B cell (primary cell): ENCODE results near the gene DOK7. TPM values are rescaled to one million over a fixed set of nuclear protein-coding genes. Genes with fewer than 3 reads are reported as not detected.

Experiments used
- ATAC-seq: fragments of 200-7000 bp; cut with Tn5 transposase; one replicate; pipeline ENCODE4 v1.10.0; 2021; ENCODE audit warnings: low read depth, mild to moderate bottlenecking, moderate number of reproducible peaks, moderate library complexity
- CTCF ChIA-PET: fragments of 350-600 bp; sonication (Branson Sonifier 250); formaldehyde crosslinking; loops from one replicate; lab custom pipeline; 2021; ENCODE audit warnings: antibody characterized with exemption, inconsistent platforms; lab: Charles Lee
- POLR2A ChIA-PET: fragments of 350-600 bp; sonication (Branson Sonifier 250); formaldehyde crosslinking; loops from one replicate; lab custom pipeline; 2021; ENCODE audit warnings: antibody characterized with exemption; lab: Charles Lee
- DNase-seq: peaks from one replicate; pipeline ENCODE4 v3.0.0; 2013
- H2AFZ ChIP-seq: 2 replicates; pipeline ENCODE4 v1.6.1; 2012; ENCODE audit warnings: mild to moderate bottlenecking, low read depth, low read length; ENCODE audit not compliant: insufficient read depth, poor library complexity, severe bottlenecking
- H3K27ac ChIP-seq, 2 donors: 1 replicate in 1 of 2; 2 replicates in 1 of 2; pipeline ENCODE4 v1.5.1; 2012 to 2013; ENCODE audit warnings: low read length in 2 of 2, mild to moderate bottlenecking in 2 of 2, moderate library complexity in 1 of 2
- H3K27me3 ChIP-seq, 4 experiments: fragments of 200-600 bp in 1 of 4; sonication (generic) in 1 of 4; replicated peaks in 1 of 4; 1 replicate in 2 of 4; 2 replicates in 2 of 4; pipeline versions ENCODE4 v1.6.1 to v1.7.0; 2013 to 2016; ENCODE audit warnings: low read length in 3 of 4, mild to moderate bottlenecking in 2 of 4, mixed read lengths in 1 of 4, moderate library complexity in 1 of 4; ENCODE audit not compliant: insufficient read depth in 4 of 4, control insufficient read depth in 3 of 4; ENCODE audit errors: control extremely low read depth in 1 of 4
- H3K36me3 ChIP-seq, 2 experiments: replicated peaks in 1 of 2; 1 replicate in 1 of 2; 2 replicates in 1 of 2; pipeline versions ENCODE4 v1.6.1 to v1.7.1; 2013; ENCODE audit warnings: low read length in 1 of 2; ENCODE audit not compliant: insufficient read depth in 2 of 2, control insufficient read depth in 1 of 2; ENCODE audit errors: control extremely low read depth in 1 of 2, extremely low read depth in 1 of 2
- H3K4me1 ChIP-seq, 2 donors: fragments of 200-600 bp in 1 of 2; sonication (generic) in 1 of 2; 1 replicate in 1 of 2; 2 replicates in 1 of 2; pipeline versions ENCODE4 v1.5.1 to v1.6.1; 2013 to 2017; ENCODE audit warnings: low read length in 2 of 2; ENCODE audit not compliant: control insufficient read depth in 2 of 2, insufficient read depth in 2 of 2
- H3K4me2 ChIP-seq: replicated peaks from 2 replicates; pipeline ENCODE3; 2012; ENCODE audit warnings: mild to moderate bottlenecking, low read depth, low read length; ENCODE audit not compliant: poor library complexity, severe bottlenecking
- H3K4me3 ChIP-seq, 5 experiments: fragments of 200-600 bp in 1 of 5; sonication (generic) in 1 of 5; 1 replicate in 3 of 5; 2 replicates in 2 of 5; pipeline versions ENCODE4 v1.5.1 to v1.7.0; 2011 to 2016; ENCODE audit warnings: low read length in 4 of 5, mild to moderate bottlenecking in 4 of 5, low read depth in 2 of 5, control low read depth in 1 of 5, moderate library complexity in 1 of 5; ENCODE audit not compliant: insufficient read depth in 1 of 5; ENCODE audit errors: control extremely low read depth in 1 of 5, extremely low read depth in 1 of 5
- H3K79me2 ChIP-seq: fragments of 200-600 bp; sonication (generic); one replicate; pipeline ENCODE4 v1.6.0; 2016; ENCODE audit warnings: low read length; ENCODE audit not compliant: control insufficient read depth, insufficient read depth
- H3K9ac ChIP-seq: fragments of 200-600 bp; sonication (generic); 2 replicates; pipeline ENCODE4 v1.6.1; 2017; ENCODE audit warnings: mild to moderate bottlenecking, low read length, moderate library complexity
- H3K9me3 ChIP-seq, 3 donors: one replicate each; pipeline versions ENCODE4 v1.6.1 to v1.7.1; 2013; ENCODE audit warnings: low read length in 2 of 3; ENCODE audit not compliant: control insufficient read depth in 2 of 3, insufficient read depth in 1 of 3; ENCODE audit errors: control extremely low read depth in 1 of 3
- H4K20me1 ChIP-seq: 2 replicates; pipeline ENCODE4 v1.6.0; 2012; ENCODE audit warnings: mild to moderate bottlenecking, low read length; ENCODE audit not compliant: insufficient read depth, control insufficient read depth, poor library complexity, severe bottlenecking
- H3K27ac Mint-ChIP-seq: one replicate; pipeline ENCODE4 v1.8.0; 2021; ENCODE audit warnings: mixed read lengths
- H3K27me3 Mint-ChIP-seq: one replicate; pipeline ENCODE4 v1.8.0; 2021; ENCODE audit warnings: mixed read lengths
- H3K4me1 Mint-ChIP-seq: one replicate; pipeline ENCODE4 v1.8.0; 2021; ENCODE audit warnings: mixed read lengths
- H3K4me3 Mint-ChIP-seq: one replicate; pipeline ENCODE4 v1.8.0; 2021; ENCODE audit warnings: mixed read lengths
- H3K9me3 Mint-ChIP-seq: one replicate; pipeline ENCODE4 v1.8.0; 2022; ENCODE audit warnings: mixed read lengths; ENCODE audit not compliant: insufficient read depth
- EZH2 ChIP-seq: IDR thresholded peaks from 2 replicates; pipeline ENCODE4 v1.6.1; 2012; ENCODE audit warnings: borderline replicate concordance, low read depth, mild to moderate bottlenecking, moderate library complexity, low read length; ENCODE audit not compliant: insufficient read depth, poor library complexity, severe bottlenecking
- WGBS: methylation state at CpG from one replicate; pipeline ENCODE4 v1.1.5; 2013; ENCODE audit warnings: missing lambda C conversion rate; ENCODE audit not compliant: insufficient coverage; 5-methylcytosine and 5-hydroxymethylcytosine counted together
- intact Hi-C: fragments of 100-400 bp; cut with micrococcal nuclease; formaldehyde crosslinking; loops from one replicate; pipeline ENCODE4 v1.10.0; 2022
- polyA plus RNA-seq: library from polyadenylated mRNA; depleted of rRNA; stranded (reverse); fragments of >200 nt; gene quantifications from 2 replicates; pipeline ENCODE4 v1.2.3, GENCODE V29; 2012
- total RNA-seq, 2 donors: library from RNA; stranded (reverse); fragments of 120-200 nt in 1 of 2; gene quantifications; 1 replicate in 1 of 2; 2 replicates in 1 of 2; pipeline versions ENCODE4 v1.2.3 to v1.2.4, GENCODE V29; 2013 to 2022
- TF ChIP-seq, protein P1 (sequence below): fragments of 200-600 bp; IDR thresholded peaks from one replicate; pipeline ENCODE4 v1.8.0; 2022; ENCODE audit warnings: antibody characterized with exemption, mild to moderate bottlenecking

DOK7 gene
- total and polyA plus RNA-seq, 2 donors (not counting 1 experiment from before 2014, with no cell fraction given), result 24.1 to 24.8 TPM

DNA sequence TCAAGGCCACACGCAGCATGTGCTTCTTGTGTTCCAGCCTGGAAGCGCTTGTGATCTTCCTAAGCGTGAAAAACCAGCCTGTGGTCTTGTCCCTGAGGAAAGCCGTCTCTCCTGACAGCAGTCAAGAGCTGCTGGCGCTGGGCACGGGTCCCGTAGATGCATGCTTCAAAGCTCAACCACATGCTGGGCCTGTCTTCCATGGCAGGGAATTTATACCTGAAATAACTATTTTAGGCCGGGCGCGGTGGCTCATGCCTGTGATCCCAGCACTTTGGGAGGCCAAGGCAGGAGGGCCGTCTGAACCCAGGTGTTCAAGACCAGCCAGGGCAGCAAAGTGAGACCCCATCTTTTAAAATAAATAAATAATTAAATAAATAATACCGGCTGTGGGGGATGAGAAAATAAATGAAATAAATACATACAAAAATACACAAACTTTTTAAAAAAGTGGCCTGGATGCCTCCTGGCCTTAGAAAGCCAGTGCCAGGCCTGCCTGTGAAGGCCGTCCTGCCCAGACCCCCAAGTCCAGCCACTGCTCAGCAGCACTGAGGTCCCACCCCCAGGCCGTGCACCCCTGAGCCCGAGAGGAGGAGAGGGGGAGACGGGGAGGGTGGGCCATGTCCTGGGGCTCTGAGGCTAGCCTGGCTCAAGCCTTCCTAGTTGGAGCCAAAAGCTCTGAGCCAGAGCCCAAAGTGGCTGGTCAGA lies 58.7 kb downstream of the DOK7 start:
- no peaks in the 10 kb centered on the region for H3K27me3 ChIP-seq
- no peaks in the 10 kb centered on the region for H3K4me1 ChIP-seq
- H3K79me2 ChIP-seq, result peaks cover 48% of the 10 kb centered on the region
- no peak overlapping the region for H3K4me3 ChIP-seq
- no peak overlapping the region for H3K4me2 ChIP-seq
- Mint-ChIP-seq H3K9me3 (no peaks in the 10 kb centered on the region), H3K4me3 (no peak overlapping the region), H3K4me1 (peaks cover 4% of the 10 kb centered on the region), H3K27me3 (no peaks in the 10 kb centered on the region), H3K27ac (no peak overlapping the region)
- ATAC-seq, result no peak
- H3K36me3 ChIP-seq, result peaks cover 0 to 79% of the 10 kb centered on the region in 2 experiments
- H4K20me1 ChIP-seq, result peaks cover 86% of the 10 kb centered on the region
- no peak overlapping the region for H3K27ac ChIP-seq
- ChIA-PET POLR2A (no interaction called here), CTCF (no interaction called here)
- H3K9me3 ChIP-seq, result no peaks in the 10 kb centered on the region
- WGBS, result 99% methylated on average over 11 of the region's 16 CpGs
- H3K9ac ChIP-seq, result no peak overlapping the region
- no peak for DNase-seq
- no peak overlapping the region for H2AFZ ChIP-seq
- intact Hi-C loops, result no loop called here
- TF ChIP-seq, protein P1, sequence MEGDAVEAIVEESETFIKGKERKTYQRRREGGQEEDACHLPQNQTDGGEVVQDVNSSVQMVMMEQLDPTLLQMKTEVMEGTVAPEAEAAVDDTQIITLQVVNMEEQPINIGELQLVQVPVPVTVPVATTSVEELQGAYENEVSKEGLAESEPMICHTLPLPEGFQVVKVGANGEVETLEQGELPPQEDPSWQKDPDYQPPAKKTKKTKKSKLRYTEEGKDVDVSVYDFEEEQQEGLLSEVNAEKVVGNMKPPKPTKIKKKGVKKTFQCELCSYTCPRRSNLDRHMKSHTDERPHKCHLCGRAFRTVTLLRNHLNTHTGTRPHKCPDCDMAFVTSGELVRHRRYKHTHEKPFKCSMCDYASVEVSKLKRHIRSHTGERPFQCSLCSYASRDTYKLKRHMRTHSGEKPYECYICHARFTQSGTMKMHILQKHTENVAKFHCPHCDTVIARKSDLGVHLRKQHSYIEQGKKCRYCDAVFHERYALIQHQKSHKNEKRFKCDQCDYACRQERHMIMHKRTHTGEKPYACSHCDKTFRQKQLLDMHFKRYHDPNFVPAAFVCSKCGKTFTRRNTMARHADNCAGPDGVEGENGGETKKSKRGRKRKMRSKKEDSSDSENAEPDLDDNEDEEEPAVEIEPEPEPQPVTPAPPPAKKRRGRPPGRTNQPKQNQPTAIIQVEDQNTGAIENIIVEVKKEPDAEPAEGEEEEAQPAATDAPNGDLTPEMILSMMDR, result no peak
- no peak for TF ChIP-seq EZH2

DNA sequence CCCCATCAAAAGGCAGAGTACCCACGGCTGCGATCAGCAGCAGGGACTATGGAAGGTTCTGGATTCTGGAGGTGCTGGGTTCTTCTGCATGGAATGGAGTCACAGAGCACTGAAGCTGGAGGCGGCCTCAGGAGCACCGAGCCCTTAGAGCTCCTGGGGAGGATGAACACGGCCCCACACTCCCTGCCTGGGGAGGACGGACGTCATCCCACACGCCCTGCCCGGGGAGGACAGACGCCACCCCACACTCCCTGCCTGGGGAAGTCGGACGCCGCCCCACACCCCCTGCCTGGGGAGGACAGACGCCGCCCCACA lies 59.2 kb downstream of the DOK7 start:
- H3K4me1 Mint-ChIP-seq, result peaks cover 4% of the 10 kb centered on the region
- POLR2A ChIA-PET, result no interaction called here
- peaks cover 87% of the 10 kb centered on the region for H4K20me1 ChIP-seq

More for the DNA sequence above, 59.2 kb downstream of the DOK7 start:
- WGBS, result 100% methylated on average over 4 of the region's 15 CpGs
- no peaks in the 10 kb centered on the region for H3K9me3 ChIP-seq
- H3K4me1 ChIP-seq, result peaks cover 0 to 2% of the 10 kb centered on the region in 2 donors
- no peak overlapping the region for H3K27ac ChIP-seq
- Mint-ChIP-seq H3K9me3 (no peaks in the 10 kb centered on the region), H3K4me3 (no peak overlapping the region), H3K27ac (no peak overlapping the region), H3K27me3 (no peaks in the 10 kb centered on the region)
- H3K4me3 ChIP-seq, result no peak overlapping the region
- H3K4me2 ChIP-seq, result no peak overlapping the region
- intact Hi-C loops, result no loop called here
- H2AFZ ChIP-seq, result no peak overlapping the region
- CTCF ChIA-PET, result no interaction called here
- H3K27me3 ChIP-seq, result no peaks in the 10 kb centered on the region
- H3K79me2 ChIP-seq, result peaks cover 53% of the 10 kb centered on the region
- no peak for ATAC-seq
- peaks cover 0 to 77% of the 10 kb centered on the region in 2 experiments for H3K36me3 ChIP-seq
- no peak overlapping the region for H3K9ac ChIP-seq
- TF ChIP-seq, protein P1, result no peak
- DNase-seq, result no peak
